HG03175 (cell line): Measurements from ENCODE around the gene CADM1.

ENCODE experiments used
- ATAC-seq: cut with Tn5 transposase; IDR thresholded peaks from one replicate; pipeline ENCODE4 v1.9.1; 2021; ENCODE audit warnings: mild to moderate bottlenecking, moderate library complexity; ENCODE audit not compliant: unreplicated experiment

Gene CADM1

DNA sequence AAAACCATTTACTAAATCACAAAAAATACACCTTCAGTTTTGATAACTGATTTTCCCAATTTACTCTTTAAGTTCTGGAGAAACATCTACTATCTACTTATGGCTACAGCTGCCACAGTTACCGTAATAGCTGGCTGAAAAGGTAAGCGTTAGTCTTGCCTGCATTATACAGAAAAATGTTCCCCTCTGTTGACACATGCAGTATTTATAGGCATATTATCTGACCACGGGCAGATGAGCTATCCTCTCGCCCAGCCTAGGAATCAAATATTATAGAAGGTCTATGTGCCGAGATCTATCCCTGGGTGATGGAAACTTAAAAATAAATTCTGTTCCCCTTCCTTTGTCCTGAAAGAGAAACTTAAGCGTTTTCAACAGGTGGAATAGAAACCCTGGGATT is 283.8 kb downstream of the CADM1 start:
- ATAC-seq, result no peak

DNA sequence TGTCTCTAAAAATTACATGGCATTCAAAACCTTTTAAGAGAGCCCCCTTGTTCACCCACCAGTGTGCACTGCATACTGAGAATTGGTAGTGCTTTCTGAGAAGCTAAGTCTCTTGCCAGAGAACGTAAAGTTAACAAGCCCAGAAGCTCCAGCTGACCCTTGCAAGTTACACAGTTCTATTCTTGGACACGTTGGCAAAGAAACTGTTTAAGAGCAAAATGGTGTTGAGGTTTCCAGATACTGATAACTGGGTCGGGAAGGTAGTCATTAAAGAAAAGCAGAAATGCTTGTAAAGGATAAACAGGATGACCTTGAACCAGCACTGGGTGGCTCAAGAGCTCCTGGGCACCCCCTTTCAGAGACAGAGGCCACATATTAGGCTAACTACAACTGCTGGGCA is 284.8 kb downstream of the CADM1 start:
- no peak for ATAC-seq

DNA sequence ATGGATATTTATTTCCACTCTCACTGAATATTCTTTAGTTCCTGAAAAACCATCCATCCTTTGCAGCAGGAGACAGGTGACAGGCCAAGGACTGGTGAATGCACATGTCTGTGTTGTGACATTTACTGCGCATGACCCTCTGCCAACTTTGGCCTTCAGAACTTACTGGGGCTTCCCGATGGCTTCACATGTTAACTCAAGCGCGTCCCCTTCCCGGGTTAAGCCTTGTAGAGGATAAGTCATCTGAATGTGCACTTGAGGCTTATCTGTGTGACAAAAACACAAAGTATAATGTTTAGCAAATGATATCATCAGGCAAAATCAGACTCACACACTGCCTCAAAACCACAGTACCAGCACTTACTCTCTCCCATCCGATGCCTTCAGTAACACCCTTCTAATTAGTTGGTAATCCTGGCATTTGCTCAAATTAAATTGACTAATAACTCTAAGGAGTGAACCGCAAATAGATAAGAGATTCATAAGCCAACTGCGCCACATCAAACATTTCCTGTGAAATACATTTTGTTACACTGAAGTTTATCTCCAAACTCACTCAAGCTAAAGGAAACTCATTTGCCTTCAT is 286.4 kb downstream of the CADM1 start:
- ATAC-seq, result no peak

DNA sequence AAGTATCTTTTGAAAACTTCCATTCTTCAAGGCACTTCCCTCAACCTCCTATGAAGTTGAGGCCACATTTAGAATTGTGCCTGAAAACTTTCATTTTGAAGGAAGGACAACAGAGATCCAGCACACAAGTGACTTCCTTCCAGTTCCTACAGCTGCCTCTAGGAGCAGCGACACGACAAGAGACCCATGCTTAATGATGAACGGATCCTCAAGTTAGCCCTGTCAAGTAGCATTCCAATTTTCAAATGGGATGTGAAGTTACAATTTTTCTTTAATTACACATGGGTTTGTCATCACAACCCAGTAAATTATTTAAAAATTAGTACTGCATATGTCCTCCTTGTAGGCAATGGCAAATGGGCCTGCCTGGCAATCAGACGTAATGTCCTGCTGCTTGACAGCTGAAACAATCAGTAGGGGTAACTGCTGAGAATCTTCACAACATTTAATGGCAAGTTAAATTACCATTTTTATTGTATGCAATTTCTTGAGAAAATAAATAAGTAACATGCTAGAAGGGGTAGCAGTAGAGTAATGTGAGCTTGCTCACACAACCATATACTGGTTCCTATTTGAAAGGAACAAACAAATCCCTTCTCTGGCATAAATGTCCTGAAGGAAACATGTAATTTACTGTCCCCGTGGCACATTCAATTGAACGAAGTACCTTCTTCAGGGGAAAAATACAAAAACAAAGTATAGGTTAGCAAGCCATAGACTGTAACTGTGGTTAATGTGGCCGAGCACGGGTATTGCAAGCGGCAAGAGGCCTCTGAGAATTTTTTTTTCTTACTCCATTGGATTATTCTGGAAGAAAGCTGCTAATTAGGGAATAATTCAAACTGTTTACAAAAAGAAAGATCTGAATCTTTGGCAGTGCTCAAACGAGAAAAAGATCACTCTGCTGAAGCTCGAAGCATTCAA is 288.3 kb downstream of the CADM1 start:
- no peak for ATAC-seq

- no peak for ATAC-seq
Measured at GRCh38 chr11:115214644-115215234, 289.5 kb downstream of the CADM1 start.

DNA sequence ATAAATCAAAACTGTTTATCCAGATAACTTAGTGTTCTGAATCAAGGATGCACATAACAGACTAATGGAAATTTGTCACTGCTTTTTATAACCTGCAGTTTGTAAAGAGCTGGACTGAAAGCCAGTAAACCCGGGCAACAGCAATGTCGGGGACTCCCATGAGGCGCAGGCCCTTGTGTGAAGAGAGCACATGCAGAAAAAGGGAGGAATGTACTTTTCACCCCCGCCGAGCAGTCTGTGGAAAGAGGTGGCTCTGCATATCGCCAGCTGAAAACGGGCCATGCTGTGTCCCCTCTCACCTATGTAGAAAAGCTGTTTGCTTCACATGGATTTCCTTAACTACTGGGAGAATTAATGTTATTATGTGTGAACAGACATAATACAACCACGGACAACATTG is 291.2 kb downstream of the CADM1 start:
- no peak for ATAC-seq

- ATAC-seq, result no peak
Measured at GRCh38 chr11:115208808-115209259, 295.4 kb downstream of the CADM1 start.

GRCh38 chr11:115207916-115208315 is 296.3 kb downstream of the CADM1 start:
- ATAC-seq, result no peak

GRCh38 chr11:115207166-115207591 is 297.0 kb downstream of the CADM1 start:
- no peak for ATAC-seq

DNA sequence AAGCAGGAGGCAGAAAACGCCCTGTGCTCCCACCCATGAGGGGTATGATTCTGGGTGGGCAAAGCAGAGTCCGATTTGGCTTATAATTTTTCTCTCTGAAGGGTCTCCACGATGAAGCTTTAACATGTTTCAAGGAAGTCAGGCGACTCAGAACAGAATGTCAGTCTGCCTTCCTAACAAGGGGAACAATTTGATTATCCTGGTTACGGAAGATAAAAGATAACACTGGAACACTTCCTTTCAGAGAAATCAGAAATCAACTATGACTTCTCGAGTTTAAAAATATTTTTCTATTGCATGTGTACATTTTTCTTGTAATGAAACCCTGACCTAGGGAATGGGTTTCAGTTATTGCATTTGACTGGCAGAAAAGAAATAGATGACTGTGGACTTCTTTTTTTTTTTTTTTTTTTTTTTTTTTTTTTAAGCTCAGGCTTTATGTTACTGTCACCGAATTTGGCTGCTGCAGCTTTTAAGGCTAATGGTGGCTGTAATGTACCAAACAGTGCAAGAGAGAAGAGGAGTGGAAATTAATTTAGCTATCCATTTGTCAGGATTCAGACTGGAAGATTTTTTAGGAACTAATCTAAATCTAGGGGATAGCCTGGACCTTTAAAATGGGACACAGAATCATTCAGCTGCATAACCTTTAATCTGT is 297.7 kb downstream of the CADM1 start:
- ATAC-seq, result no peak

DNA sequence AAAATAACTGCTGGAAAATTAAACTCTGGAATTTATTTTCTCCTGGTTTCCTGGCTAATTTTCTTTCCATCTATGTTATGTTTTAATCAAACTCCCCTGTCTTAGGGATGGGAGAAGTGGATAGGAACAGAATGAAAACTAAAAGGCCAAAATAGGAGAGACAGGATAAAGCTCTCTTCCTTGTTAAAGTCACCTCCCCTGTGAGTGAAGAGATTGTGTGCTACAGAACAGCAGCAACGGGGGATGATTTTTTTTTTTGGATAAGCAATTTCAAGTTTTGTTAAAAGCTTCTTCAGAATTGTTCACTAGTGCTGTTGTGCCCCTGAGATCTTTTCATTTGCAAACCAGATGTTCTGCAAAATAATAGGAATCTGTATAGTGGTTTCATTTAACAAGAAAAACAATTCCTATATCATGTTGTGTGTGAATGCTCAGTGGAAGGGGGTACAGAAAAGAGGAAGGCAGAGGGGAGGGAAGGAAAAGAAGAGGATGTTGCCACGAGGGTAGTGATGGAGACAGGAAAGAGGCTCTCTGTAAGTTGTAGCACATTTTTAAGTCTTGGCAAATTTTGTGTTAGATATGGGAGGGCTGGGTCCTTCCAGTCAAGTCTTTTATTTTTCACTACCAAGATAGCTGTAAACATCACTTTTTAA is 301.2 kb downstream of the CADM1 start:
- no peak for ATAC-seq

DNA sequence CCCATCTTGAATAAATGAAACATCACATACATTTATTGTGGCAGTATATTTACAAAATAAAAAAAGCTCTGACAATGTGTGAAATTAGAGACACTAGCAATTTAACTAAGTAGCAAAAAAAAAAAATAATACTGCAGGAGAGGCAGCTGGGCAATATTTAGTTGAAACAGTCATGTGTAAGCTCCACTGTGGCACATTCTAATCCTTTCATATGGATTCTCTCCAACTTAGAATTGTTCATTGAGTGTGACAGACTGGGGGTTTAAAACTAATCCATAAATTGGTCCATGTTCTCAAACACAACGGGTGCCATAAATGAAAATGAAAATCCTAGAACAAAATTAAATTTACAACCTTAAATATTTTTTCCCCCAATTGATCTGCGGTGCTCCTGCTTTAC is 302.1 kb downstream of the CADM1 start:
- no peak for ATAC-seq

DNA sequence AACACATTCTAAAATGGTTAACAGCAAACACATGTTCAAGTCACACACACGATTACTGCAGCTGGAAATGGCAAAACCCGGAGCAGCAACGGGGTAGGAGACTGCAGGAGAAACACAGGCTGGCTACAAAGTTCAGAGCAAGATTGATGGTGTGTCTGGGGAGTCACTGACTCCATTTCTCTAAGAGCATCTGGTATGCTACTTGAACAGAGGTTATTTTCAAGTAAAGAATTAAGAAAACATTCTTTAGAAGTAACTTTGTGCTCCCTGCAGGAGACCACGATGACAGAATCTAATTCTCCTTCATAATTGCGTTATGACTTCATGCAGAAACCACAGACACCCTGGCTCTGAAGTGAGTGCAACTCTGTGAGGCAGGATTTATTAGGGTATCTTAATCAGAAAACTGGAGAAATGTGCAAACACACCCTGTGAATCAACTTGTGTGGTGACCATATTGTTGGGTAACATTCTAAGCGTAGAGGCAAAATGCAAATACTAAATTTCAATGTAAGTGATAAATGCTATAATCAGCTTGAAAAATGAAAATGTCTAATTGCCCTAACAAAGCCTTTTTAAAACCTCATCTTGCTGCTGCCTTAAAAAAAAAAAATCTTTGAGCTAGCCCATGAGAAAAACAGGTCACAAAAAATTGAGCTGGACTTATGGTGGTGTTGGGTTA is 303.0 kb downstream of the CADM1 start:
- ATAC-seq, result no peak

- ATAC-seq, result no peak
Measured at GRCh38 chr11:115199481-115200069, 304.6 kb downstream of the CADM1 start.

DNA sequence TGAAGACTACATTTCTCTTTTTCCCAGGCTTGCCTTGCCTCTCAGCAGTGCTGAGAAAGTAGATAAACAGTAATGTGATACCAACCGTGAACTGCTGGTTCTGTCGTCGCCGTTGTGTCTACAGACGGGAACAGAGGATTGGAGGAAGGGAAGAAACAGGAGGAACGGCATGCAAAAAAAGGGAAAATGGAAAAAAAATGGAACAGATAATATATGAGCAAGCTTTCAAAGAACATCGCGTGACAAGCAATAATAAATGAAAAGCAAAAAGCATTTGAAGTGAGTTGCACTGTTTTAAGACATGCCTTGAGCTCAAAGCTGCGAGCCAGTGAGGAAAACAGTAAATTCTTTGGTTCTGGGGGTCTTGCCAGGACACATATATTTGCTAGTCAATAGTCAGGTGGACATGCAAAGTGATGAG is 305.9 kb downstream of the CADM1 start:
- ATAC-seq, result no peak

DNA sequence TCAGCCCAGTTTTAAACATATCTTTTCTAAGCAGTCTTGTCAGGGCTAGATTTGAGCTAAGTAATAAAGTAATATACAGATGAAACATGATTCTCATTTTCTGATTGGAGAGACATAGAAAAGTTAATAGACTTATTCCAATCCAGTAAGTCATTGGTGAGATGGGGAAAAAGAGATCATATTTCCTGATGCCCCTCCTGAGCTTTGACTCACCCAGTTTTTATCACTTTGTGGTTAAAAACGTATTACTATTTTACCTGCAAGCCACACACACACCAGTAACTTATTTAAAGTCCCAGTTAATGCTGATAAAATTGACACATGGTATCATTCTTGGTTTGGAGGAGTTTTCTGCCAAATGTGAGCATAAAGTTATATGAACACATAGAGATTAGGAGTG is 306.8 kb downstream of the CADM1 start:
- no peak for ATAC-seq

DNA sequence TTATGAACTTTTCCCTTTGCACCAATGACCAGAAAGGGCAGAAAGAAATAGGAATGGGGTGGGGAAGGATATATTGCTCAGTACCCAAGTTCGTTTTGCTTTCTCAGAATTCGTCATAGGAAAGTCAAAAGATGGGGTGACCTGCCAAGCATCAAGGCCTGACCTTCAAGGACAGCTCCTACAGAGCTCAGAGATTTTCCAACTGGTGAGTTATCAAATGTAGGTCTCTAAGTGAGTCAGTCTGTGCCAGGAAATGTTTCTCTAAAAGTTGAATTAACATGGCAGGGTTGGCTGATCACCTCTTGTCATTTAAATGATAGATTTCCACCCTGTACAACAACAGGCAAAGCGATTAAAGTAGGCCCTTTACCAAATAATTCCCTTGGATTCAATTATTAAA is 307.2 kb downstream of the CADM1 start:
- no peak for ATAC-seq

GRCh38 chr11:115194802-115195110 is 309.5 kb downstream of the CADM1 start:
- ATAC-seq, result peak; percentile 10

DNA sequence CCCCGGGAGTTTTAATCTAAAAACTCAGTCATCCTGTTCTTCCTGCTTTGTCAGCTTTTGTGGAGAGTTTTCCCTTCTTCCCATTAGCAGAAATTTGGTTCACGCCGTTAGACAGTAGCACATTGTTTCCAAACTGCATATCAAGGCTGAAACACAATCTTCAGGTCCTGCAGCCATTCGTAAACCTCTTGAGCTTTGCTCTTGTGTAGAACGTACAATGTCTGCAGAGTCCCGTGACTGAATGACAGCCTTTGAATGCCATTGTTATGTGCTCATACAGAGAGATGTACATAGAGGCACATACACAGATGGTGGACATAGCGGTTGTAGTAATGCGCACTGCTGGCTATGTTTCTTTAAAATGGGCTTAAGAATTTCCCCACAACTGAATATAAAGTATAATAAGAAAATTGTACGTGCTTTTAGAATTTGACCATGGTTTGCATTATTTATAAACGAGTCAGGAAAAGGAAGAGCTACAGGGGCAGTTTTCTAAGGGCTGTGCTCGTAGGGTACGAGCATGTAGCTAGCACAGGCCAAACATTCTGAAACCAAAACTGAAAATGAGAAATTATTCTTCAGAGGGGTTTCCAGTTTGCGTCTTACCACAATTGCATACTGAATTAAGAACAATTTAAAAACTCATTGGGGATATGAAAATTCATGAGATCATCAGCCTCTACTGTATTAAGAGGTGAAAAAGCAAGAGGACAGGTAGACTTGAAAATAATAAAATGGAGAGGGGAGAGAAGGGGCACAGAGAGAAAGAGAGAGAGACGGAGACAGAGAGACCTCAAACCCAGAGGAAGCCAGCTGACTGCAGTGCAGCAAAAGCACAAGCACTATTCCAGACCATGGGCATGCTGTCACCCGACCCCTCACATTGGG is 310.1 kb downstream of the CADM1 start:
- peak; percentile 83 for ATAC-seq
